Astrocyte (in vitro differentiated cells and primary cell): Measurements from ENCODE around the gene USP48.

Experiments used
- CTCF ChIP-seq: IDR thresholded peaks from 2 replicates; pipeline ENCODE4 v1.5.1; 2011; ENCODE audit warnings: low read depth, mild to moderate bottlenecking, inconsistent platforms, low read length, moderate library complexity; ENCODE audit not compliant: insufficient read depth
- EZH2 ChIP-seq: IDR thresholded peaks from 2 replicates; pipeline ENCODE4 v1.6.1; 2012; ENCODE audit warnings: mild to moderate bottlenecking, low read length, inconsistent platforms; ENCODE audit not compliant: insufficient read depth

GRCh38 chr1:21716169-21716568 lies 66.8 kb downstream of the USP48 start:
- TF ChIP-seq CTCF (no peak), EZH2 (no peak)
